Calu3 (cell line): ENCODE results near the gene ARHGAP5. TPM values are rescaled to one million over a fixed set of nuclear protein-coding genes. Genes with fewer than 3 reads are reported as not detected.

Experiments used
- BruUV-seq: library from RNA; stranded (reverse); fragments of 400-500 nt; replicated peaks from 2 replicates; lab custom pipeline; 2021; lab: Mats Ljungman, UMichigan
- CTCF ChIA-PET: fragments of 300-600 bp; sonication (Branson Sonifier 250); formaldehyde crosslinking; loops from one replicate; lab custom pipeline; 2022; ENCODE audit warnings: antibody characterized with exemption; lab: Charles Lee
- DNase-seq: peaks from one replicate; pipeline ENCODE4 v3.0.0; 2022
- H3K27ac Mint-ChIP-seq: one replicate; pipeline ENCODE4 v1.8.0; 2022; ENCODE audit warnings: mixed read lengths; ENCODE audit not compliant: unreplicated experiment
- H3K27me3 Mint-ChIP-seq: one replicate; pipeline ENCODE4 v1.8.0; 2022; ENCODE audit warnings: mixed read lengths; ENCODE audit not compliant: unreplicated experiment
- H3K36me3 Mint-ChIP-seq: one replicate; pipeline ENCODE4 v1.8.0; 2022; ENCODE audit warnings: mild to moderate bottlenecking, moderate library complexity, mixed read lengths; ENCODE audit not compliant: insufficient read depth, unreplicated experiment
- H3K4me1 Mint-ChIP-seq: one replicate; pipeline ENCODE4 v1.8.0; 2022; ENCODE audit warnings: mild to moderate bottlenecking, low read depth, mixed read lengths; ENCODE audit not compliant: unreplicated experiment
- H3K4me3 Mint-ChIP-seq: one replicate; pipeline ENCODE4 v1.8.0; 2022; ENCODE audit warnings: mild to moderate bottlenecking, low read depth, moderate library complexity, mixed read lengths; ENCODE audit not compliant: unreplicated experiment
- H3K9me3 Mint-ChIP-seq: one replicate; pipeline ENCODE4 v1.8.0; 2022; ENCODE audit warnings: low read depth, mixed read lengths; ENCODE audit not compliant: unreplicated experiment
- CTCF ChIP-seq: fragments of 200-600 bp; IDR thresholded peaks from one replicate; pipeline ENCODE4 v1.8.0; 2022; ENCODE audit warnings: antibody characterized with exemption; ENCODE audit not compliant: unreplicated experiment
- intact Hi-C: fragments of 100-400 bp; cut with micrococcal nuclease; formaldehyde crosslinking; loops from one replicate; pipeline ENCODE4 v1.10.0; 2022; ENCODE audit not compliant: unreplicated experiment
- total RNA-seq: library from RNA; stranded (reverse); gene quantifications from 2 replicates; pipeline ENCODE4 v1.2.3, GENCODE V29; 2022

The ARHGAP5 gene
- total RNA-seq, 1 experiment from 2014 or later = 132 TPM

GRCh38 chr14:32208490-32208889, 131.4 kb downstream of the ARHGAP5 start:
- Mint-ChIP-seq H3K27me3 (no peaks in the 10 kb centered on the region), H3K36me3 (peaks cover 8% of the 10 kb centered on the region), H3K4me3 (no peak overlapping the region), H3K4me1 (peaks cover 12% of the 10 kb centered on the region), H3K27ac (no peak overlapping the region), H3K9me3 (no peaks in the 10 kb centered on the region)
- no peak for TF ChIP-seq CTCF
- DNase-seq = no peak
- no TSS peak for BruUV-seq
- intact Hi-C loops = no loop called here
- CTCF ChIA-PET = no interaction called here

Other genes with a start within 250 kb of the ARHGAP5 start
- gene RNU6-7, start 124.7 kb downstream of the ARHGAP5 start, total RNA-seq = not detected in 2 replicates
- gene RNU6-8, start 126.0 kb downstream of the ARHGAP5 start, total RNA-seq = not detected in 2 replicates